OCI-LY1 (cell line): Measurements from ENCODE around the gene KDM7A.
A peak's percentile ranks its signal among the peaks of the same experiment; 100 is the strongest.

Source experiments
- H2AFZ ChIP-seq: fragments of 200-600 bp; sonication (generic), shearing (Covaris generic); 2 replicates; pipeline ENCODE4 v1.6.0; 2014; ENCODE audit warnings: antibody characterized with exemption, mild to moderate bottlenecking, low read length
- H3F3A ChIP-seq: fragments of 200-600 bp; sonication (generic), shearing (Covaris generic); 2 replicates; pipeline ENCODE4 v1.6.0; 2014; ENCODE audit warnings: mild to moderate bottlenecking, antibody characterized with exemption, low read length, moderate library complexity; ENCODE audit not compliant: insufficient read depth
- H3K27ac ChIP-seq: fragments of 200-600 bp; sonication (generic); 2 replicates; pipeline ENCODE4 v1.5.1; 2014; ENCODE audit warnings: low read length, mixed run types, mild to moderate bottlenecking, low read depth; ENCODE audit not compliant: poor library complexity, severe bottlenecking
- H3K27me3 ChIP-seq: fragments of 200-600 bp; sonication (generic); 2 replicates; pipeline ENCODE4 v1.6.0; 2014; ENCODE audit warnings: antibody characterized with exemption, mild to moderate bottlenecking, low read length, moderate library complexity; ENCODE audit not compliant: insufficient read depth
- H3K36me3 ChIP-seq: fragments of 200-600 bp; sonication (generic); 2 replicates; pipeline ENCODE4 v1.6.1; 2014; ENCODE audit warnings: mild to moderate bottlenecking, antibody characterized with exemption, low read length, moderate library complexity, mixed read lengths; ENCODE audit not compliant: insufficient read depth
- H3K4me1 ChIP-seq: fragments of 200-600 bp; sonication (generic); 2 replicates; pipeline ENCODE4 v1.5.1; 2014; ENCODE audit warnings: mild to moderate bottlenecking, low read length, moderate library complexity; ENCODE audit not compliant: insufficient read depth, severe bottlenecking
- H3K4me2 ChIP-seq: fragments of 200-600 bp; sonication (generic), shearing (Covaris generic); 2 replicates; pipeline ENCODE4 v1.6.1; 2014; ENCODE audit warnings: low read length
- H3K4me3 ChIP-seq: fragments of 200-600 bp; sonication (generic); 2 replicates; pipeline ENCODE4 v1.5.1; 2014; ENCODE audit warnings: low read length, low read depth, mild to moderate bottlenecking, mixed read lengths; ENCODE audit not compliant: poor library complexity, severe bottlenecking
- H3K79me2 ChIP-seq: fragments of 200-600 bp; shearing (Covaris generic); 2 replicates; pipeline ENCODE4 v1.6.1; 2016; ENCODE audit warnings: mixed run types, low read length, mixed read lengths; ENCODE audit not compliant: insufficient read depth
- H3K9ac ChIP-seq: fragments of 200-600 bp; sonication (generic), shearing (Covaris generic); 2 replicates; pipeline ENCODE4 v1.6.1; 2014; ENCODE audit warnings: mild to moderate bottlenecking, low read length, mixed read lengths
- H3K9me2 ChIP-seq: fragments of 200-600 bp; sonication (generic), shearing (Covaris generic); 2 replicates; pipeline ENCODE4 v1.6.1; 2014; ENCODE audit warnings: low read depth, mild to moderate bottlenecking, low read length, mixed read lengths
- H3K9me3 ChIP-seq: fragments of 200-600 bp; shearing (Covaris generic); 2 replicates; pipeline ENCODE4 v1.6.1; 2014; ENCODE audit warnings: low read length, mixed read lengths
- H4K20me1 ChIP-seq: fragments of 200-600 bp; sonication (generic), shearing (Covaris generic); 2 replicates; pipeline ENCODE4 v1.6.0; 2016; ENCODE audit warnings: mild to moderate bottlenecking, low read length; ENCODE audit not compliant: insufficient read depth
- CTCF ChIP-seq: fragments of 200-600 bp; sonication (generic), shearing (Covaris generic); IDR thresholded peaks from 2 replicates; pipeline ENCODE4 v1.5.1; 2017; ENCODE audit warnings: mild to moderate bottlenecking, antibody characterized with exemption, low read length, moderate library complexity, mixed read lengths
- EZH2 ChIP-seq: fragments of 200-600 bp; sonication (generic), shearing (Covaris generic); IDR thresholded peaks from 2 replicates; pipeline ENCODE4 v1.8.0; 2017; ENCODE audit warnings: borderline replicate concordance, mixed run types, mild to moderate bottlenecking, antibody characterized with exemption, low read length, moderate library complexity, mixed read lengths

The KDM7A gene

GRCh38 chr7:140176811-140177702 lies at the start of gene KDM7A:
Gene KDM7A, minus strand, starts transcription at chr7:140176983. Its CDS starts 46 bp downstream, at chr7:140176937.
- Histone ChIP-seq H3K79me2 (no peaks in the 10 kb centered on the region), H3K9me2 (no peaks in the 10 kb centered on the region), H3K4me3 (peak within 1 kb of the TSS; percentile 74), H3K9ac (peak within 1 kb of the TSS; percentile 61), H3K4me2 (peak within 1 kb of the TSS; percentile 80), H3K9me3 (no peaks in the 10 kb centered on the region), H3K27me3 (no peaks in the 10 kb centered on the region), H3K27ac (peak within 1 kb of the TSS; percentile 72), H3K4me1 (peaks cover 12% of the 10 kb centered on the region), H4K20me1 (no peaks in the 10 kb centered on the region), H2AFZ (0 out of 2 replicates have a peak within 1 kb of the TSS, but pooled peaks have one; percentile 61), H3F3A (no peaks in the 10 kb centered on the region), H3K36me3 (no peaks in the 10 kb centered on the region)
- TF ChIP-seq CTCF, result no peak
- TF ChIP-seq EZH2, result no peak

- Histone ChIP-seq H3K27ac (no peak overlapping the region), H3K4me1 (peaks cover 27% of the 10 kb centered on the region), H3K4me3 (no peak overlapping the region), H3K79me2 (no peaks in the 10 kb centered on the region), H3K27me3 (peaks cover 4% of the 10 kb centered on the region; the same call in 1 of the 2 replicates), H3F3A (no peaks in the 10 kb centered on the region), H2AFZ (no peak overlapping the region), H4K20me1 (no peaks in the 10 kb centered on the region), H3K9me3 (no peaks in the 10 kb centered on the region), H3K9me2 (no peaks in the 10 kb centered on the region), H3K36me3 (no peaks in the 10 kb centered on the region), H3K9ac (no peak overlapping the region), H3K4me2 (no peak overlapping the region)
- TF ChIP-seq CTCF, result no peak
- TF ChIP-seq EZH2, result no peak
Observed at GRCh38 chr7:140225562-140226249, 48.9 kb upstream of the KDM7A start.

- Histone ChIP-seq H3K27ac (no peak overlapping the region), H3K4me3 (no peak overlapping the region), H3K79me2 (no peaks in the 10 kb centered on the region), H3K9ac (no peak overlapping the region), H3K4me2 (no peak overlapping the region), H2AFZ (no peak overlapping the region), H4K20me1 (no peaks in the 10 kb centered on the region), H3K9me2 (no peaks in the 10 kb centered on the region), H3K27me3 (peaks cover 4% of the 10 kb centered on the region; the same call in 1 of the 2 replicates), H3K9me3 (no peaks in the 10 kb centered on the region), H3F3A (no peaks in the 10 kb centered on the region), H3K4me1 (peaks cover 8% of the 10 kb centered on the region), H3K36me3 (no peaks in the 10 kb centered on the region)
- no peak for TF ChIP-seq EZH2
- TF ChIP-seq CTCF, result no peak
Observed at GRCh38 chr7:140223515-140224221, 46.9 kb upstream of the KDM7A start.
